GM12878 (cell line): Measurements from ENCODE around the gene ZFP62. TPM values are rescaled to one million over a fixed set of nuclear protein-coding genes. Genes with fewer than 3 reads are reported as not detected.

Experiments used
- ESRRA ChIP-seq: IDR thresholded peaks from 2 replicates; pipeline ENCODE4 v1.6.1; 2012; ENCODE audit warnings: mild to moderate bottlenecking, low read length, improper control_type of control experiment
- GABPA ChIP-seq: IDR thresholded peaks from 2 replicates; pipeline ENCODE4 v1.6.1; 2014; ENCODE audit warnings: antibody characterized with exemption, low read depth, mild to moderate bottlenecking, inconsistent platforms
- GATAD2B ChIP-seq: fragments of 450-650 bp; conservative IDR thresholded peaks from 2 replicates; pipeline ENCODE4 v1.6.1; 2017; ENCODE audit warnings: low read depth, mild to moderate bottlenecking, moderate library complexity
- IRF3 ChIP-seq: fragments of 450-650 bp; IDR thresholded peaks from 2 replicates; pipeline ENCODE4 v1.6.1; 2014; ENCODE audit warnings: mild to moderate bottlenecking
- MTA2 ChIP-seq: fragments of 450-650 bp; IDR thresholded peaks from 2 replicates; pipeline ENCODE4 v1.6.1; 2016; ENCODE audit warnings: low read depth, mild to moderate bottlenecking, moderate library complexity
- NFXL1 ChIP-seq: fragments of 450-650 bp; IDR thresholded peaks from 2 replicates; pipeline ENCODE4 v1.6.1; 2017; ENCODE audit warnings: antibody characterized with exemption, mild to moderate bottlenecking, borderline replicate concordance
- PBX3 ChIP-seq: IDR thresholded peaks from 2 replicates; pipeline ENCODE4 v1.6.1; 2011; ENCODE audit warnings: mild to moderate bottlenecking, low read depth, low read length, moderate library complexity; ENCODE audit not compliant: insufficient replicate concordance
- POLR2AphosphoS2 ChIP-seq: IDR thresholded peaks from 2 replicates; pipeline ENCODE4 v1.6.1; 2011; ENCODE audit warnings: low read depth, mild to moderate bottlenecking, low read length, improper control_type of control experiment, moderate library complexity
- POU2F2 ChIP-seq: IDR thresholded peaks from 3 replicates; pipeline ENCODE4 v1.6.1; 2011; ENCODE audit warnings: low read depth, mild to moderate bottlenecking, low read length, borderline replicate concordance
- ZBTB11 ChIP-seq: fragments of 450-650 bp; formaldehyde crosslinking; IDR thresholded peaks from 2 replicates; pipeline ENCODE4 v1.5.0; 2022; ENCODE audit warnings: mild to moderate bottlenecking, missing genetic modification characterization
- ZBTB40 ChIP-seq: fragments of 450-650 bp; IDR thresholded peaks from 2 replicates; pipeline ENCODE4 v1.6.1; 2016; ENCODE audit warnings: mild to moderate bottlenecking, moderate library complexity, borderline replicate concordance
- ZNF687 ChIP-seq: fragments of 450-650 bp; IDR thresholded peaks from 2 replicates; pipeline ENCODE4 v1.6.1; 2017; ENCODE audit warnings: mild to moderate bottlenecking, moderate library complexity
- polyA plus RNA-seq, 11 experiments: library from polyadenylated mRNA; depleted of rRNA in 4 of 11; unstranded in 6 of 11; stranded (reverse) in 5 of 11; fragments of >200 nt; fragmentation: Nextera tagmentation in 4 of 11; fragmentation: Illumina TruSeq in 1 of 11; extraction: Ambion mirVana in 4 of 11; extraction: Trizol in 1 of 11; gene quantifications; 1 replicate in 1 of 11; 2 replicates in 10 of 11; pipeline versions ENCODE4 v1.2.1 to v1.2.3, GENCODE V29; 2011 to 2016; ENCODE audit warnings: inconsistent platforms in 2 of 11, missing spikeins in 2 of 11, low read depth in 1 of 11
- total RNA-seq, 4 experiments: library from RNA; depleted of rRNA in 3 of 4; stranded (reverse); fragments of >200 nt in 3 of 4; fragmentation: Illumina TruSeq in 1 of 4; extraction: Trizol in 1 of 4; gene quantifications; 2 replicates each; pipeline versions ENCODE4 v1.2.1 to v1.2.3, GENCODE V29; 2013 to 2021

ZFP62 gene
- total and polyA plus RNA-seq, 10 of the 15 experiments (the other 5 are each of a cell fraction or from before 2014, with no cell fraction given), result 9.2 to 39.7 (median 21.1) TPM

GRCh38 chr5:180803181-180804128, 57.6 kb downstream of the ZFP62 start (continued):
- TF ChIP-seq ZBTB40, result no peak
- peak; percentile 88 for TF ChIP-seq GATAD2B
- TF ChIP-seq POU2F2, result peak; percentile 60; the same call in 2 of the 3 replicates
- TF ChIP-seq ESRRA, result no peak
- peak; percentile 92 for TF ChIP-seq ZNF687
- TF ChIP-seq ZBTB11 (CRISPR knock-in tag), result no peak
- no peak for TF ChIP-seq IRF3
- peak; percentile 81; the same call in 1 of the 2 replicates for TF ChIP-seq MTA2
- no peak for TF ChIP-seq NFXL1
- peak; percentile 60 for TF ChIP-seq PBX3
- no peak for TF ChIP-seq GABPA
- TF ChIP-seq POLR2AphosphoS2, result no peak
